HCT116 (cell line): ENCODE measurements around the gene CCSER1. TPM values are rescaled to one million over a fixed set of nuclear protein-coding genes. Genes with fewer than 3 reads are reported as not detected.

Experiments
- ATAC-seq: fragments of 200-7000 bp; cut with Tn5 transposase; 2 replicates; pipeline ENCODE4 v1.9.1; 2020; ENCODE audit warnings: mild to moderate bottlenecking, moderate library complexity
- BruUV-seq: library from RNA; stranded (reverse); fragments of 400-500 nt; replicated peaks from 2 replicates; lab custom pipeline; 2021; lab: Mats Ljungman, UMichigan
- CTCF ChIA-PET: fragments of 300-600 bp; sonication (Branson Sonifier 250); formaldehyde crosslinking; loops from one replicate; lab custom pipeline; 2021; ENCODE audit warnings: antibody characterized with exemption; lab: Charles Lee
- POLR2A ChIA-PET: fragments of 300-600, 350-600 bp; sonication (Branson Sonifier 250); formaldehyde crosslinking; loops from one replicate; lab custom pipeline; 2021; ENCODE audit warnings: antibody characterized with exemption; lab: Charles Lee
- RAD21 ChIA-PET, 2 experiments: fragments of 300-600 bp; sonication (Branson Sonifier 250); formaldehyde crosslinking; loops; one replicate each; lab custom pipeline; 2023; ENCODE audit warnings: low total read pairs in 2 of 2; ENCODE audit not compliant: uncharacterized antibody in 2 of 2, unreplicated experiment in 2 of 2, low non-redundant PET in 1 of 2; lab: Charles Lee
- DNase-seq: peaks from one replicate; pipeline ENCODE4 v3.0.0-alpha.2; 2010; ENCODE audit warnings: low read depth, low spot score
- H2AFZ ChIP-seq: fragments of 200-600 bp; shearing (Covaris generic), sonication (generic); 2 replicates; pipeline ENCODE4 v1.6.1; 2017; ENCODE audit warnings: low read depth, mixed run types, mixed read lengths, antibody characterized with exemption, low read length; ENCODE audit not compliant: poor library complexity, severe bottlenecking
- H3K27ac ChIP-seq: 2 replicates; pipeline ENCODE4 v1.5.1; 2012; ENCODE audit warnings: low read depth, low read length
- H3K27me3 ChIP-seq: fragments of 200-600 bp; sonication (generic); 2 replicates; pipeline ENCODE4 v1.6.1; 2016; ENCODE audit warnings: mixed run types, low read length, mixed read lengths; ENCODE audit not compliant: insufficient read depth
- H3K36me3 ChIP-seq, 2 experiments: fragments of 200-500 bp in 1 of 2; fragments of 200-600 bp in 1 of 2; sonication (Bioruptor generic) in 1 of 2; sonication (generic) in 1 of 2; 2 replicates each; pipeline versions ENCODE4 v1.5.1 to v1.6.1; 2014 to 2016; ENCODE audit warnings: low read length in 2 of 2, inconsistent platforms in 1 of 2, mixed read lengths in 1 of 2, mixed run types in 1 of 2; ENCODE audit not compliant: insufficient read depth in 2 of 2, control insufficient read depth in 1 of 2
- H3K4me1 ChIP-seq, 2 experiments: fragments of 200-600 bp in 1 of 2; sonication (generic) in 1 of 2; 2 replicates each; pipeline versions ENCODE4 v1.5.1 to v1.6.1; 2012 to 2017; ENCODE audit warnings: low read length in 2 of 2, inconsistent platforms in 1 of 2, mild to moderate bottlenecking in 1 of 2, mixed read lengths in 1 of 2, mixed run types in 1 of 2, moderate library complexity in 1 of 2; ENCODE audit not compliant: insufficient read depth in 2 of 2, control insufficient read depth in 1 of 2
- H3K4me2 ChIP-seq: fragments of 200-600 bp; sonication (generic); 2 replicates; pipeline ENCODE4 v1.6.1; 2017; ENCODE audit warnings: mixed run types, low read length, mixed read lengths
- H3K4me3 ChIP-seq, 2 experiments: fragments of 200-600 bp in 1 of 2; sonication (generic) in 1 of 2; replicated peaks in 1 of 2; 2 replicates each; pipeline ENCODE4 v1.5.1; 2011 to 2016; ENCODE audit warnings: low read length in 2 of 2, control low read depth in 1 of 2, low read depth in 1 of 2, mild to moderate bottlenecking in 1 of 2, mixed read lengths in 1 of 2, mixed run types in 1 of 2
- H3K79me2 ChIP-seq: fragments of 200-600 bp; sonication (generic); 2 replicates; pipeline ENCODE4 v1.6.1; 2017; ENCODE audit warnings: mild to moderate bottlenecking, mixed run types, low read length, moderate library complexity, mixed read lengths; ENCODE audit not compliant: insufficient read depth
- H3K9ac ChIP-seq: fragments of 200-600 bp; sonication (generic); 2 replicates; pipeline ENCODE4 v1.6.1; 2016; ENCODE audit warnings: low read length, mixed read lengths
- H3K9me2 ChIP-seq: fragments of 200-600 bp; sonication (generic), shearing (Covaris generic); 2 replicates; pipeline ENCODE4 v1.6.1; 2017; ENCODE audit warnings: mixed run types, mild to moderate bottlenecking, moderate library complexity; ENCODE audit not compliant: insufficient read depth
- H3K9me3 ChIP-seq, 2 experiments: fragments of 200-500 bp in 1 of 2; fragments of 200-600 bp in 1 of 2; sonication (Bioruptor generic) in 1 of 2; sonication (generic) in 1 of 2; 2 replicates each; pipeline ENCODE4 v1.6.1; 2014 to 2017; ENCODE audit warnings: low read length in 2 of 2, mixed read lengths in 2 of 2, inconsistent platforms in 1 of 2, low read depth in 1 of 2, mild to moderate bottlenecking in 1 of 2, mixed run types in 1 of 2, moderate library complexity in 1 of 2; ENCODE audit not compliant: control insufficient read depth in 1 of 2, insufficient read depth in 1 of 2
- H4K20me1 ChIP-seq: fragments of 200-600 bp; sonication (generic), shearing (Covaris generic); 2 replicates; pipeline ENCODE4 v1.6.1; 2017; ENCODE audit warnings: mixed run types, mild to moderate bottlenecking, moderate library complexity; ENCODE audit not compliant: insufficient read depth
- CBX3 ChIP-seq: IDR thresholded peaks from 2 replicates; pipeline ENCODE4 v1.6.1; 2012; ENCODE audit warnings: low read depth
- CEBPB ChIP-seq: IDR thresholded peaks from 2 replicates; pipeline ENCODE4 v1.6.1; 2012; ENCODE audit warnings: low read depth
- EGR1 ChIP-seq: IDR thresholded peaks from 2 replicates; pipeline ENCODE4 v1.6.1; 2012; ENCODE audit warnings: low read depth
- ELF1 ChIP-seq: IDR thresholded peaks from 2 replicates; pipeline ENCODE4 v1.6.1; 2012; ENCODE audit warnings: low read depth, borderline replicate concordance
- EZH2phosphoT487 ChIP-seq: fragments of 200-600 bp; IDR thresholded peaks from 2 replicates; pipeline ENCODE4 v1.6.1; 2018; ENCODE audit warnings: antibody characterized with exemption, borderline replicate concordance
- JUND ChIP-seq: IDR thresholded peaks from 2 replicates; pipeline ENCODE4 v1.6.1; 2012
- TCF7L2 ChIP-seq: IDR thresholded peaks from 2 replicates; pipeline ENCODE4 v1.7.0; 2011; ENCODE audit warnings: borderline replicate concordance, inconsistent platforms; ENCODE audit not compliant: insufficient read depth, insufficient read length; ENCODE audit errors: extremely low read depth
- YY1 ChIP-seq: IDR thresholded peaks from 2 replicates; pipeline ENCODE4 v1.6.1; 2011; ENCODE audit warnings: low read length, low read depth, moderate library complexity, mild to moderate bottlenecking; ENCODE audit not compliant: insufficient replicate concordance; ENCODE audit errors: extremely low read depth
- ZNF274 ChIP-seq: fragments of 200-500 bp; sonication (Bioruptor generic); IDR thresholded peaks from 2 replicates; pipeline ENCODE4 v1.6.1; 2014; ENCODE audit warnings: mild to moderate bottlenecking, low read depth, low read length, inconsistent platforms
- intact Hi-C: fragments of 100-400 bp; cut with micrococcal nuclease; formaldehyde crosslinking; loops from 2 replicates; pipeline ENCODE4 v1.10.0; 2022
- total RNA-seq: library from RNA; stranded (reverse); gene quantifications from one replicate; pipeline ENCODE4 v1.2.1, GENCODE V29; 2021; ENCODE audit not compliant: unreplicated experiment
- TF ChIP-seq, protein P1 (sequence below), 3 experiments: fragments of 200-600 bp in 1 of 3; sonication (generic) in 1 of 3; IDR thresholded peaks in 2 of 3; conservative IDR thresholded peaks in 1 of 3; 2 replicates each; pipeline ENCODE4 v1.5.1; 2012 to 2017; ENCODE audit warnings: low read depth in 2 of 3, low read length in 2 of 3, antibody characterized with exemption in 1 of 3, borderline replicate concordance in 1 of 3, control low read depth in 1 of 3, mild to moderate bottlenecking in 1 of 3, mixed read lengths in 1 of 3, mixed run types in 1 of 3, moderate library complexity in 1 of 3; ENCODE audit not compliant: insufficient read depth in 1 of 3
- TF ChIP-seq, protein P2 (sequence below): IDR thresholded peaks from 2 replicates; pipeline ENCODE4 v1.6.1; 2011; ENCODE audit warnings: mild to moderate bottlenecking, low read length, moderate library complexity; ENCODE audit not compliant: insufficient replicate concordance; ENCODE audit errors: extremely low read depth

Gene CCSER1
- total RNA-seq, 1 experiment from 2014 or later = 6.7 TPM

- Histone ChIP-seq H3K27me3 (no peaks in the 10 kb centered on the region), H3K9me3 (no peaks in the 10 kb centered on the region), H4K20me1 (no peaks in the 10 kb centered on the region), H3K4me2 (no peak overlapping the region), H3K4me3 (no peak overlapping the region), H3K9ac (no peak overlapping the region), H3K36me3 (no peaks in the 10 kb centered on the region), H3K4me1 (no peaks in the 10 kb centered on the region), H3K79me2 (no peaks in the 10 kb centered on the region), H2AFZ (no peak overlapping the region), H3K27ac (no peak overlapping the region), H3K9me2 (no peaks in the 10 kb centered on the region)
- BruUV-seq = no TSS peak
- ChIA-PET CTCF (no interaction called here), RAD21 (no interaction called here), POLR2A (no interaction called here)
- TF ChIP-seq, protein P1, sequence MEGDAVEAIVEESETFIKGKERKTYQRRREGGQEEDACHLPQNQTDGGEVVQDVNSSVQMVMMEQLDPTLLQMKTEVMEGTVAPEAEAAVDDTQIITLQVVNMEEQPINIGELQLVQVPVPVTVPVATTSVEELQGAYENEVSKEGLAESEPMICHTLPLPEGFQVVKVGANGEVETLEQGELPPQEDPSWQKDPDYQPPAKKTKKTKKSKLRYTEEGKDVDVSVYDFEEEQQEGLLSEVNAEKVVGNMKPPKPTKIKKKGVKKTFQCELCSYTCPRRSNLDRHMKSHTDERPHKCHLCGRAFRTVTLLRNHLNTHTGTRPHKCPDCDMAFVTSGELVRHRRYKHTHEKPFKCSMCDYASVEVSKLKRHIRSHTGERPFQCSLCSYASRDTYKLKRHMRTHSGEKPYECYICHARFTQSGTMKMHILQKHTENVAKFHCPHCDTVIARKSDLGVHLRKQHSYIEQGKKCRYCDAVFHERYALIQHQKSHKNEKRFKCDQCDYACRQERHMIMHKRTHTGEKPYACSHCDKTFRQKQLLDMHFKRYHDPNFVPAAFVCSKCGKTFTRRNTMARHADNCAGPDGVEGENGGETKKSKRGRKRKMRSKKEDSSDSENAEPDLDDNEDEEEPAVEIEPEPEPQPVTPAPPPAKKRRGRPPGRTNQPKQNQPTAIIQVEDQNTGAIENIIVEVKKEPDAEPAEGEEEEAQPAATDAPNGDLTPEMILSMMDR (IDR thresholded peaks at IDR 0.05 in 2 of 3, conservative IDR thresholded peaks at IDR 0.05 in 1 of 3; ENCODE audit: borderline replicate concordance in 1 of 3, insufficient read depth in 1 of 3, low read depth in 2 of 3, low read length in 2 of 3) = no peak
- no peak for TF ChIP-seq ELF1
- no peak for TF ChIP-seq ZNF274
- no peak for TF ChIP-seq EZH2phosphoT487
- TF ChIP-seq CBX3 = no peak
- no peak for ATAC-seq
- DNase-seq = no peak
- intact Hi-C loops = no loop called here
Observed at GRCh38 chr4:91123742-91124141, 996.5 kb downstream of the CCSER1 start.

DNA sequence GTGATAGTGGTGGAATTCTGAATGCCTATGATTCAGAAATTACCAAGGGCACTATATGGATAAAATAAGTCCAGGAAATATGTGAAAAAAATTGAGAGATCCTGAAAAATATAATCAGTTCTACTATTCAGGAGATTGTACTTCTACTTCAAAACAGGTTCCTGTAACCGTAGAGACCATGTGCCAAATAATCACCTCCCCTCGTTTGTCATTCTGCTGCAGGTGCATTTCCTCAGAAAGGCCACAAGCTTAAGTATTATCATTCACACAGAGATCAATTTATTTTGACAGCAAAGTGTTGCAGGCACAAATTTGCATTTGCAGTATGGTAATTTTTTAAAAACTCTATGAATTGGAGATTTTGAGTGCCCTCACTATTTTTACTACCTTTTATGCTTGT lies 1000.0 kb downstream of the CCSER1 start:
- H3K9me3 ChIP-seq = no peaks in the 10 kb centered on the region
- no peaks in the 10 kb centered on the region for H3K27me3 ChIP-seq
- no peak overlapping the region for H3K27ac ChIP-seq
- no peaks in the 10 kb centered on the region for H4K20me1 ChIP-seq
- H3K9me2 ChIP-seq = no peaks in the 10 kb centered on the region
- ChIA-PET CTCF (interaction anchor here (1.9 kb wide), 1 partner anchor 11 kb away, joined by 4 read pairs; no protein-coding TSS in a partner anchor), RAD21 (no interaction called here), POLR2A (no interaction called here)
- H3K79me2 ChIP-seq = no peaks in the 10 kb centered on the region
- H3K4me1 ChIP-seq = no peaks in the 10 kb centered on the region
- H3K4me2 ChIP-seq = no peak overlapping the region
- ATAC-seq (no peak), DNase-seq (no peak)
- no peaks in the 10 kb centered on the region for H3K36me3 ChIP-seq
- H2AFZ ChIP-seq = no peak overlapping the region
- intact Hi-C loops = no loop called here
- TF ChIP-seq YY1 (no peak), ELF1 (no peak), EGR1 (no peak), CBX3 (no peak), JUND (no peak), ZNF274 (no peak), TCF7L2 (no peak), CEBPB (no peak)
- TF ChIP-seq, protein P2, sequence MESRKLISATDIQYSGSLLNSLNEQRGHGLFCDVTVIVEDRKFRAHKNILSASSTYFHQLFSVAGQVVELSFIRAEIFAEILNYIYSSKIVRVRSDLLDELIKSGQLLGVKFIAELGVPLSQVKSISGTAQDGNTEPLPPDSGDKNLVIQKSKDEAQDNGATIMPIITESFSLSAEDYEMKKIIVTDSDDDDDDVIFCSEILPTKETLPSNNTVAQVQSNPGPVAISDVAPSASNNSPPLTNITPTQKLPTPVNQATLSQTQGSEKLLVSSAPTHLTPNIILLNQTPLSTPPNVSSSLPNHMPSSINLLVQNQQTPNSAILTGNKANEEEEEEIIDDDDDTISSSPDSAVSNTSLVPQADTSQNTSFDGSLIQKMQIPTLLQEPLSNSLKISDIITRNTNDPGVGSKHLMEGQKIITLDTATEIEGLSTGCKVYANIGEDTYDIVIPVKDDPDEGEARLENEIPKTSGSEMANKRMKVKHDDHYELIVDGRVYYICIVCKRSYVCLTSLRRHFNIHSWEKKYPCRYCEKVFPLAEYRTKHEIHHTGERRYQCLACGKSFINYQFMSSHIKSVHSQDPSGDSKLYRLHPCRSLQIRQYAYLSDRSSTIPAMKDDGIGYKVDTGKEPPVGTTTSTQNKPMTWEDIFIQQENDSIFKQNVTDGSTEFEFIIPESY = no peak
- no TSS peak for BruUV-seq
- no peak overlapping the region for H3K4me3 ChIP-seq
- no peak overlapping the region for H3K9ac ChIP-seq
